Kidney tubule cell (primary cell): ENCODE data around the gene CXCL16.
A peak's percentile ranks its signal among the peaks of the same experiment; 100 is the strongest.

Experiments used
- DNase-seq: peaks from one replicate; pipeline ENCODE4 v3.0.0-alpha.2; 2018; ENCODE audit warnings: low spot score

The CXCL16 gene, protein sequence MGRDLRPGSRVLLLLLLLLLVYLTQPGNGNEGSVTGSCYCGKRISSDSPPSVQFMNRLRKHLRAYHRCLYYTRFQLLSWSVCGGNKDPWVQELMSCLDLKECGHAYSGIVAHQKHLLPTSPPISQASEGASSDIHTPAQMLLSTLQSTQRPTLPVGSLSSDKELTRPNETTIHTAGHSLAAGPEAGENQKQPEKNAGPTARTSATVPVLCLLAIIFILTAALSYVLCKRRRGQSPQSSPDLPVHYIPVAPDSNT

DNA sequence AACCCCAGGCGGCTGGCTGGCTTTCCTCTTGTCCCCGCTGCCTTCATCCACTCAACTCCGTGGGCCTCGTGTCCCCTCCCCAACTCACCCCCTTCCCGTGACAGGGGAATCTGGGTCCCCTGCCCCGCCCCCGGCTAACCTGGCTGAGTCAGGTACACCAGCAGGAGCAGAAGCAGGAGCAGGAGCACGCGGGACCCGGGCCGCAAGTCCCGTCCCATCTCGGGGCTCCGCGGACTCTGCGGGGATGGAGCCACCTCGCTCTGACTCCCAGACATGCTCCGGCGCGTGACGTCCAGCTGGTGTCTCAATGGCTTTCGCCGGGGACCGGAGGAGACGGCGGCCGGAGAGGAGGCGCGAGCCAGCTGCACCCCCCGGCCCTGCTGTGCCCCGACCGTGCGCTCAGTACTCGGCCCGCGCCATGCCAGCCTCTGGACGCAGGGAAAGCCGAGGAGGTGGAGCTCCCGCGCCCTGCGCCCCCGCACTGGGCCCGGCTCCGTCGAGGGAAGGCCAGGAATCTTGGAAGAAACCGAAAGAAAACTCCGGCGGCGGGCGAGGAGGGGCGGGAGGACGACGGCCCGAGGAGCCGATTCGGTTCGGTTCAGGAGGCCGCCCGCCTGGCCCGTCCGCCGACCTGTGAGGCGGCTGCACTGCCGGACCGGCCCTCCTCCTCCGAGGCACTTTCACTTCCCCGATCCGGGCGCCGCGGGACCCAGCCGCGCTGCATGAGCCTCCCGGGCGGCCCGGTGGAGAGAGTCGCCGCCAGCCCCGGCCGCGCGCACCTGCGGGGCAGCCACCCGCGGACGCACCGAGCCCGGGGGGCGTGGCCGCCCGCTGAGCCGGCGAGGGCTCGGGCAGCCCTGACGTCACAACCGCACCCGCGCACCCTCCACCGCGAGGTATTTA, at the start of gene CXCL16, which contains the start of gene ZMYND15:
CXCL16 (minus strand) TSS at position 807 of the 903 bp plus-strand sequence; CDS start at position 218, 589 bp downstream.
ZMYND15 (plus strand) TSS at position 712 of the 903 bp plus-strand sequence. CDS start 716 bp downstream, outside the sequence.
- DNase-seq, result peak; percentile 69

DNA sequence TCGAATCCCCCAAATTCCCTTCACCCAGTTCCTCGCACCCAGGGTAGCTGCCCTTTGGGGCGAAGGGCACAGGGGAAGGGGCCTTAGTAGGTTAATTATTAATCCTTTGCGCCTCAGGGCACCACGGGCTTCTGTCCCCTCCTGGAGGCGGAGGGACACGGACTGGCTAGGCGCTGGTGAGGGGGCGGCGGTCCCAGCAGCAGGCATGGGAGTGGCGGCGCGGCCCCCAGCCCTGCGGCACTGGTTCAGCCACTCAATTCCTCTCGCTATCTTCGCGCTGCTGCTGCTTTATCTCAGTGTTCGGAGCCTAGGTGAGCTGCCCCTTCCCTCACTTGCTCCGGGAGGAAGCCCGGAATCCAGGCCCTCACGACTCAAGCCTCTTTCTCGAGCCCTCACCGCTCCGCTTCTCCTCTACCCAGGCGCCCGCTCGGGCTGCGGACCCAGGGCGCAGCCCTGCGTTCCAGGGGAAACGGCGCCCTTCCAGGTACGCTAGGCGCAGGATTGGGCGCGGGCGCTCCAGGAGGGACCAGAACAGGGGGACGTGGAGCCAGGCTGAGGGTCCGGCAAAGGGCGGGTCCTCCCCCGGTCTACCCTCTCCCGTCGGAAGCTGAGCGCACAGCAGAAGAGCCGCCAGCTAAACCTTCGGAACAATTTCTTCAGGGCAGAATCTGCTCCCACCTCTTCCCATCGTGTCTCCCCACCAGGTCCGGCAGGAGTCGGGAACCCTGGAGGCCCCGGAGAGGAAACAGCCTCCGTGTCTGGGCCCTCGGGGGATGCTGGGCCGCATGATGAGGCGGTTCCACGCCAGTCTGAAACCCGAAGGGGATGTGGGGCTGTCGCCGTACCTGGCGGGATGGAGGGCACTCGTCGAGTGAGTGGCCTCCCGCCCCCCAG, 49.3 kb upstream of the CXCL16 start, which contains the start of gene GLTPD2:
GLTPD2 (plus strand) TSS at position 158 of the 894 bp plus-strand sequence; CDS start at position 206, 48 bp downstream.
- DNase-seq, result peak; percentile 22

DNA sequence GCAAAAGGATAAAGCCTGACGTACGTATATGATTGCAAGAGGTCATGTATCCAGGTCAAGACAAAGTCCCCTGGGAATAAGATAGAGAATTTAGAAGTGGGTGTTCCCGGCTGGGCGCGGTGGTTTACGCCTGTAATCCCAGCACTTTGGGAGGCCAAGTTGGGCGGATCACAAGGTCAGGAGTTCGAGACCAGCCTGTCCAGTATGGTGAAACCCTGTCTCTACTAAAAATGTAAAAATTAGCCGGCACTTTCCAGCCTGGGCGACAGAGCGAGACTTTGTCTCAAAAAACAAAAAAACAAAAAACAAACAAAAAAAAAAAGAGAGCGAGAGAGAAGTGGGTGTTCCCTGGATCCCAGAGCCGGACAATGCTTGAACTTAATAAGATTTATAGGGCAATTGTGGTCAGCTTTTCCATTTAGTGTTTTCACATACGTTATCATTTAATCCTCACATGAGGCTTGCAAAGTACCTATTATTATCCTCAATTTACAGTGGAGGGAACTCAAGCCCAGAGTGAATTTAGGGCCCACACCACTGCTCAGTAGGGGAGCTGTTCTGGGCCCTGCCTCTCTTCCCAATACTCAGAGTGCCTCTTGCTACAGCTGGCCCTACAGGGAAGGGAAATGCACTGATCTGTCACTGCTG, 48.6 kb upstream of the CXCL16 start:
- no peak for DNase-seq

DNA sequence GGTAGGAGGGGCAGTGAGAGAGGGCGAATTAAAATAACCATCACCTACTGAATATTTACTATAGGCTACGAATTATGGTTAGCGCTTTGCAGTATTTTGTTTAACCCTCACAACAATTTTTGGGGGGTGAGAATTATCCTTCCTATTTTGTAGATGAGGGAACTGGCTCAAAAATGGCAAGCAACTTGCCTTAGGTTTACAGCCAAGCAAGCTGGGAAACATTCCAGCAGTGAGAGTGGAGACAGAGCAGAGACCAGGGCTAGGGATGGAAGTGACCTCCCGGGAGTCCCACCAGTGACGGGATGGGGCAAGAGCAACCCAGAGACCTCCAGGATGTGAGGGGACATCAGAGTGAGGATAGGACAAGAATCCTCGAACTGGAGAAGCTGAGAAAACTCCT, 46.8 kb upstream of the CXCL16 start:
- DNase-seq, result no peak

DNA sequence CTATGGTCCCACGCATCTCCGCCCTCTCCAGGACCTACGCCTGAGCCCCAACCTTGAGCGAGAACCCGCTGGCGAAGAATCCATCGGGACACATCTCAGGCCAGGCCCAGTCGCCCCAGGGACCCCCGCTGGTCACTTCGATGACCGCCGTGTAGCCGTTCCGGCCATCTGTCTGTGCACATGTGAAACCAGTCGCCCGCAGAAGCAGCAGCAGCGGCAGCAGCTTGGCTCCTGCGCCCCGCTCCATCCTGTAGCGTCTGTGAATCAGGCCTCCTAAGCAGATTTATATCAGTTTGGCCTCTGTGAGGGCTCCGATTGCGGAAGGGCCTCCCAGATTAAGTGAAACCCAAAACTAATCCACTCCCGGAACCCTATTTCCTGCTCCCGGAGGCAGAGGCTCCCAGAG, 46.4 kb upstream of the CXCL16 start, which contains the start of gene VMO1:
VMO1 (minus strand) TSS at position 259 of the 406 bp plus-strand sequence; CDS start at position 247, 12 bp downstream.
- no peak for DNase-seq

DNA sequence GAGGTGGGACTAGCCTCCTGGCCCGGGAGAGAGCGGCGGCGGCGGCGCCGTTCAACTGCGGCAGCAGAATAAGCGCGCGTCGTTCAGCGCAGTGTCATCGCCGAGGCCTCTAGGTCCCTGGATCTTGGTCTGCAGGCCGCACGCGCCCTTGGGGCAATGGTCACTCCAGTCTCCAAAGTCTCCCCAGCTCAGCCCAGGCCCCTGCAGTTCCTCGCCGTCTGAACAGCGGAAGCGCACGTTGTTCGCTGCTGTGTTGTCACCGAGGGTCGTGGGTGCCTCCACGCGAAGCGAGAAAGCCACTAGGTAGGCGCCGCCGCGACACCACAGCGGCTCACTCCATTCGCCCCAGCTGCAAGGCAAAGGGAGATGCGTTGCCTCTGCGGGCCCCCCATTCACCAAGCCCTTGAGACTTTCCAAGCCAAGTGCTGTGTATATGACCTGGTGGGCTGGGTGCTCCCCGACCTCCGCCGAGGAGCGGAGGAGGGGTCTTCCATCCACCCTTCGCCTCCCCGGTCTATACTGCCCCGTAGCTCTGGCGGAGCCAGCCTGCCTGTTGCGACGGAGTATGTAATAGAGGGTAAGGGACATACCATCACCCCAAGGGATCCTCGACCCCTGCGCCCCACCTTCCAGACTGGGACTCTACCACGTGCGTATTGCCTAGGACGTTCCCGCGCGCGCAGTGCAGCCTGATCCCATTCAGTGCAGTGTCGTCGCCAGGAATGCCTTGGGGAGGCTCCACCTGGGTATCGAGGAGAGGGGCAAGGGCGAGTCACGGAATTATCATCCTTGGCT, 45.8 kb upstream of the CXCL16 start:
- no peak for DNase-seq

DNA sequence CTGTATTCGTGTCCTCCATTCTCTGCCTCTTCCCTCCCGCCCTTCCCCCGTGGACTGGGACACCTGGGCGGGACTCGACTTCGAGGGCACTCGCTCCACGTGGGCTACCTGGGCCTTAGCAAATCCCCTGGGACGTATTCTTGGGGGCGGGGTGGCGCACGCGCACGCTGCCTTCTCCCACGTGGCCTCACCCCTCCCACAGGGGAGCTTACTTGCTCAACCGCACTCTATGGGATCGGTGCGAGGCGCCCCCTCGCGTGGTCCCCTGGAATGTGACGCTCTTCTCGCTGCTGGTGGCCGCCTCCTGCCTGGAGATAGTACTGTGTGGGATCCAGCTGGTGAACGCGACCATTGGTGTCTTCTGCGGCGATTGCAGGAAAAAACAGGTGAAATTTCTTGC, 42.9 kb upstream of the CXCL16 start:
- no peak for DNase-seq

DNA sequence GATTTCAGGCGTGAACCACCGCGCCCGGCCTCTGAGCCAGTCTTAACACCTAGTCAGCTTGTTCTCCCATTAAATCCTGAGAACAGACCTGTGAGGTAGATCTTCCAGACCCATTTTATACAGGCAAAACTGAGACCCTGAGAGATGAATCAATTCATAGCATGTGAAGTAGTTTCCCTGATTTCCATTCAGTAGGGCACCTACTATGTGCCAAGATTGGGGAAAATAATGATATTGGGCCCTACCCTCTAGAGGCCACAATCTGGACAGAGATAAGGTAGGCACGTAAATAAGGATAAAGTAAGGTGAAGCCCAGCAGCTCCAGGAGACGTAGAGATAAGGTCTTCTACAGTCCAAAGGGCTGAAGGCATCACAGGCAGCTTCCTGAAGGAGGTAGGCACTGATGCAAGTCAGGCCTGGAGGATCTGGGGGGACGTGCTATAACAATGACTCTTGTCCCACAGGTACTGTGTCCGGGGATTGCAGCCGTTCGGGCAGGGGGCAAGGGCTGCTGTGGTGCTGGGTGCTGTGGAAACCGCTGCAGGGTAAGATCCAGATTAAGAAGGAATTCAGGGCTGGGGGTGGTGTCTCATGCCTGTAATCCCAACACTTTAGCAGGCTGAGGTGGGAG, 40.7 kb upstream of the CXCL16 start:
- DNase-seq, result no peak

DNA sequence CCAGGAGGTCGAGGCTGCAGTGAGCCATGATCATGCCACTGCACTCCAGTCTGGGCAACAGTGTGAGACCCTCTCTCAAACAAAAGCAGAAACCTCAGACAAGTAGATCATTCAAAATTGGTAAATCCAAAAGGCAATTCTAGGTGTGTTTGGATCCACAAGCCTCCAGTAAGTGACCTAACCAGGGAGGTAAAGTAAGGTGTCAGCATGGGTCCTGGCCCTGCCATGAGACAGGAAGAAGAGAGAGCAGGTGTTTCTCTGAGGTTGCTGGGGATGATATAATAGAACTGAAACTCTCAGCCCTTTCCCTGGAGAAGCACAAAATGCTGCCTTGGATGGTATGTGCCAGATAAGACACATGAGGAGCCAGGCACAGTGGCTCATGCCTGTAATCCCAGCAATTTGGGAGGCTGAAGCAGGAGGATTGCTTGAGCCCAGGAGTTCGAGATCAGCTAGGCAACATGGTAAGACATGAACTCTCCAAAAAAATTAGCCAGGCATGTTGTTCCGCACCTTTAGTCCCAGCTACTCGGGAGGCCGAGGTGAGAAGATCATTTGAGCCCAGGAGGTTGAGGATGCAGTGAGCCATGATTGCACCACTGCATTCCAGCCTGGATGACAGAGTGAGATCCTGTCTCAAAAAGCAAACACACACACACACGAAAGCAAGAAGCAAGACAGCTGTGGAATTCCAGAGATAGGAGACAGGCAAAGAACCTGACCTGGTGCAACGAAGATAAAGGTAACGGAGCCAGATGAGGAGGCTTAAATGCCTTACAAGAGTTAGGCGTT, 38.4 kb upstream of the CXCL16 start:
- DNase-seq, result peak; percentile 65

DNA sequence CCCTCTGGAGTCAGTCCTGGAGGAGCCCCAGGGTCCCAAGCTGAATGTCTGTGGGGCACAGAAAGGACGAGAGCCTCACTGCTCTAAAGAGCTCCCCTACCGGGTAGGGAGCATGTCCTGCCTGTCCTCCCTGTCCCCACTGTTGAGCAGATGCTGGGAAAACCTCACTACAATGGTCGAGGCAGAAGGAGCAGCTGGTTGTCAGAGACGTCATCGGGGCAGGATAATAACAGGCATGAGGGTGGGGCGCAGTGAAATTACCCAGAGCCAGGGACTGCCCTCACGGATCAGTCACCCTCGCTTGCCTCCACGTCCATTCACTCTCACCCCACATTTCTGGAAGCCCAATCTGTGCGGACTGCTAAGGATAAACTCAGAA, 32.5 kb upstream of the CXCL16 start:
- no peak for DNase-seq

DNA sequence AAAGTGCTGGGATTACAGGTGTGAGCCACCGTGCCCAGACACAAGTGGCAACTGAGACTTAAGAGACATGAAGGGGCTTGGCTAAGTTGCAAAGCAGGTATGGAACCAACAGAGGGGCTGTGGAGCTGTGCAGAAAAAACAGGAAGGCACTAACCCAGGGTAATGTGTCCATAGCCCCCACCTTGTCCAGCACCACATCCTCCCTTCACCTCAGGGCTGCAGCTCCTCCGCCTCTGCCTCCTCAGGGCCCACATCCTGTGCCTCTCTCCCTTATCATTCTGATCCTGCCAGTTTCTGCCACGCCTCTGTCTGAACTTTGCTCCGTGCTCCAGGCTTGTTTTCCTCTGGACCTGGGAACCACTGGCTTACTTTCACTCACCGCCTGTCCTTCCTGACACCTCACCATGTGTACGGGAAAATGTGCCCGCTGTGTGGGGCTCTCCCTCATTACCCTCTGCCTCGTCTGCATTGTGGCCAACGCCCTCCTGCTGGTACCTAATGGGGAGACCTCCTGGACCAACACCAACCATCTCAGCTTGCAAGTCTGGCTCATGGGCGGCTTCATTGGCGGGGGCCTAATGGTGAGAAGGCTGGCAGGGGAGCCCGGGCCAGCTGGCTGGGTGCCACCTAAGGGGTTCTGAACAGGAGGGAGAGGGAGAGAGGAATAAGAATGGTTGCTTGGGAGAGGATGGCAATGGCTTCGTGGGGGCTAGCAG, 31.9 kb upstream of the CXCL16 start, which contains the start of gene TM4SF5:
TM4SF5 (plus strand) TSS at position 368 of the 716 bp plus-strand sequence; CDS start at position 405, 37 bp downstream.
- peak; percentile 7 for DNase-seq

DNA sequence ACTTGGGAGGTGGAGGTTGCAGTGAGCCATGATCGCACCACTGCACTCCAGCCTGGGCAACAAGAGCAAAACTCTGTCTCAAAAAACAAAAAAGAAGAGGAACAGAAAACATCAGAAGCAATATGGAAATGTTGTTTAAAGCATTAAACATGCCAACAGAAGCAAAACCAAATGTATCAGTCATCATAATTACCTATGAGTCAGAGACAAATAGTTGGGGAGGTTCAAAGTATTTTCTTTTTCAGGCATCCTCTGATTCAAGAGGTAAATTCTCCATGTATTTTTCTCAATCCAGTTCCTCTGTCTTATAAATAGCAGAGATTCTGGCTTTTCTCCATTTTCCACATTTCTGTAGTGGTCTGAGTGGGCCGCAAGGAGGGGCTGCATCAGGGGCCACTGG, 29.9 kb upstream of the CXCL16 start:
- peak; percentile 36 for DNase-seq

DNA sequence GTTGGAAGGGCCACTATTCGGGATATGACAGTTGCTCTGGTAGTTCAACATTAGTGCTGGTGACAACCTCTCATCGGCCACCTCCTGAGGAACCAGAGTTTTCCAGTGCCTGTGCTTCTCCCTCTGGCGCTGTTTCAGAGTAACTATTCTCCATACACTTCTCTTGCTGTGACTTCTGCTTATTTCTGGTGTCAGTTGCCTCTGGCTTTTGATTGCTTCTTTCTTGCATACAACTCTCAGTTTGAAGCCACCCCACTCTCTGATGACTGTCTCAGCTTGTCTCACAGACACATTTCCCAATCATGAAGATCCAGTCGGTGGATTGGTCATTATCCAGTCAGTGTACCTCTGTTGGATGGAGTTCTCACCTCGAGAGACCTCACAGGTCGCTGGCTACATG, 28.6 kb upstream of the CXCL16 start:
- no peak for DNase-seq

DNA sequence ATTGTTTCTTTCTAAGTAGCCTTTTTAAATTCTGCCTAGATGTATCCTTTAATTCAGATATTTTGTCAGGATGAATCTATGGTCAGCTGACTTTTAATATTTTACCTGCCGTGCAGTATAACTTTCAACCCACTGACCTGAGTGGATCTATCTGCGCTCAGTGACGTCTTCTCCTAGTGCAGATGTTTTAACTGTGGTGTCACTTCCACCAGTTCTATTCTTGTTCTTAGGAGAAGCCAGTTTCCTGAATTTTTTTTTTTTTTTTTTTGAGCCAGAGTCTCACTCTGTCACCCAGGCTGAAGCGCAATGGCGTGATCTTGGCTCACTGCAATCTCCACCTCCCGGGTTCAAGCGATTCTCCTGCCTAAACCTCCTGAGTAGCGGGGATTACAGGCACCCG, 27.0 kb upstream of the CXCL16 start:
- DNase-seq, result no peak

DNA sequence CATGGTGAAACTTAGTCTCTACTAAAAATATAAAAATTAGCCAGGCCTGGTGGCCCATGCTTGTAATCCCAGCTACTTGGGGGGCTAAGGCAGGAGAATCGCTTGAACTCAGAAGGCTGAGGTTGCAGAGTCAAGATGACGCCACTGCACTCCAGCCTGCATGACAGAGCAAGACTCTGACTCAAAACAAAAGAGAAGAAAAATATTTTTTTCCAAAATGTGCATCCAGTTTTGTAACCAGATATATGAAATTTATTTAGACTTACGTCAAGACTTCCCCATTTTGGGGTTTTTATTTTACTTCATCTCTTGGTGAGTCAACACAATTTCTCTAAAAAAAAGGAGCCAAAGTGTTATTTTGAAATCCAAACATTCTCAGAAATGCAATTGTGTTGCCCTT, 26.5 kb upstream of the CXCL16 start:
- DNase-seq, result no peak

DNA sequence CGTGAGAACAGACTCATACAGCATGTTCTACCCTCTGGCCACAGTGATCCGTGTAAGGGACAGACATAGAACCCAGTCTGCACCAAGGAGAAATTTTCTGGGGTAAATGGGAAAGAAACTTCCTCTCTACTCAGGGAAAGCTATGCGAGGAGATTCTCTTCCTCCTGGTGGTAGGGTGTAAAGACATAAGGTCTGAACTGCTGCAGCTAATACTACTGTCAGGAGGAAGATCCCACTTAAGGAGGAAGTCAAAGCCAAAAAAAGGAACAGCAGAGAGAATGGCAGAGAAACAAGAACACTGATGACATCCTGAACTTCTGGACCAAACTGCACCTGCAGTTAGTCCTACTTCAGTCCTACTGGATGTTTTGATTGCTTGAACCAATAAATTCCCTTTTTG, 24.9 kb upstream of the CXCL16 start:
- DNase-seq, result no peak

DNA sequence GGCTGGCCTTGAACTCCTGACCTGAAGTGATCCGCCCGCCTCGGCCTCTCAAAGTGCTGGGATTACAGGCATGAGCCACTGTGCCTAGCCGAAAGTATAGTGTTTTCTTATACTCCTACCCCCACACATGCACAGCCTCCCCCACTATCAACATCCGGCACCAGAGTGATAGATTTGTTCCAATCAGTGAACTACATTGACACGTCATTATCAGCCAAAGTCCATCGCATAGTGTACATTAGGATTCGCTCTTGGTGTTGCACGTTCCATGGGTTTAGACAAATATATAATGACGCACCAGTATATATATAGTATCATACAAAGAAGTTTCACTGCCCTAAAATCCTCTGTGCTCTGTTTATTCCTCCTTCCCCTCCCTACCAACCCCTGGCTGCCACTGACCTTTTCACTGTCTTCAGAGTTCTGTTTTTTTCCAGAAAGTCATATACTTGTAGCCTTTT, 20.1 kb upstream of the CXCL16 start:
- DNase-seq, result no peak

DNA sequence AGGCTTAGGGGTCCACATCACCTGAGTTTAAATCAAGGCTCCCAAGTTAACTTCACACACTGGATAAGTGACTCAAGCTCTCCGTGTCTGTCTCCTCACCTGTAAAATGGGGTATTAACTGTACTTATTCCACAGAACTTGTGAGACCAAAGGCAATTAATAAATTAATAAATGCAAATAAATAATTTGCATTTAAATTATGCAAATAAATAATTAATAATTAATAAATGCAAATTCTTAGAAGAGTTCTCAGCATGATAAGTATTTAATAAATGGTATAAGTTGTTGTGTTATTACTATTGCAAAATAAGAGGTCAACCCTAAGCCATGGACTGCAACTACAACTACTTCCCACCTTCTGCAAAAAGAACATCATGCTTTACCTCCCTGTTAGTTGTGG, 13.7 kb upstream of the CXCL16 start:
- DNase-seq, result no peak
